Kidney epithelial cell (primary cell): ENCODE results near the gene POLQ. TPM values are rescaled to one million over a fixed set of nuclear protein-coding genes. Genes with fewer than 3 reads are reported as not detected.

ENCODE experiments used
- DNase-seq: peaks from one replicate; pipeline ENCODE4 v3.0.0-alpha.2; 2010; ENCODE audit warnings: low read depth
- H3K27me3 ChIP-seq: 2 replicates; pipeline ENCODE4 v1.6.0; 2011; ENCODE audit warnings: low read length; ENCODE audit not compliant: control insufficient read depth, insufficient read depth
- H3K36me3 ChIP-seq: 2 replicates; pipeline ENCODE4 v1.5.1; 2011; ENCODE audit warnings: low read length; ENCODE audit not compliant: control insufficient read depth, insufficient read depth
- H3K4me3 ChIP-seq: 2 replicates; pipeline ENCODE4 v1.5.1; 2011; ENCODE audit warnings: low read depth, mild to moderate bottlenecking, control low read depth, low read length
- total RNA-seq: library from RNA; depleted of rRNA; stranded (reverse); fragments of >200 nt; gene quantifications from 2 replicates; pipeline ENCODE4 v1.2.3, GENCODE V29; 2015
- TF ChIP-seq, protein P1 (sequence below): IDR thresholded peaks from 2 replicates; pipeline ENCODE4 v1.5.1; 2011; ENCODE audit warnings: mild to moderate bottlenecking, moderate library complexity, low read length, control low read depth, inconsistent platforms; ENCODE audit not compliant: insufficient read depth, poor library complexity, severe bottlenecking

Gene POLQ
- total RNA-seq, 1 donor from 2014 or later: 2.0 TPM

DNA sequence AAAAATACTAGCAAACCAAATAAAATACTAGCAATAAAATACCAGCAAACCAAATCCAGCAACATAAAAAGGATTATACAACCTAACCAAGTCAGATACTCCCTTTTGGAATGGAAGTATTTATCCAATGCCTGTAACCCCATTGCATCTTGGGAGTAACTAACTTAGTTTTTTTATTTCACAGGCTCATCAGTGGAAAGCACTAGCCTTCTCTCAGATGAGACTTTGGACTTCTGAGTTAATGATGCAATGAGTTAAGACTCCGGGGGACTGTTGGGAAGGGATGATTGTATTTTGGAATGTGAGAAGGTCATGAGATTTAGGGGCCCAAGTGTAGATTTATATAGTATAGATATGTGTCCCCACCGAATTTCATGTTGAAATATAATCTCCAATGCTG is 41.2 kb downstream of the POLQ start:
- no peaks in the 10 kb centered on the region for H3K36me3 ChIP-seq
- TF ChIP-seq, protein P1, sequence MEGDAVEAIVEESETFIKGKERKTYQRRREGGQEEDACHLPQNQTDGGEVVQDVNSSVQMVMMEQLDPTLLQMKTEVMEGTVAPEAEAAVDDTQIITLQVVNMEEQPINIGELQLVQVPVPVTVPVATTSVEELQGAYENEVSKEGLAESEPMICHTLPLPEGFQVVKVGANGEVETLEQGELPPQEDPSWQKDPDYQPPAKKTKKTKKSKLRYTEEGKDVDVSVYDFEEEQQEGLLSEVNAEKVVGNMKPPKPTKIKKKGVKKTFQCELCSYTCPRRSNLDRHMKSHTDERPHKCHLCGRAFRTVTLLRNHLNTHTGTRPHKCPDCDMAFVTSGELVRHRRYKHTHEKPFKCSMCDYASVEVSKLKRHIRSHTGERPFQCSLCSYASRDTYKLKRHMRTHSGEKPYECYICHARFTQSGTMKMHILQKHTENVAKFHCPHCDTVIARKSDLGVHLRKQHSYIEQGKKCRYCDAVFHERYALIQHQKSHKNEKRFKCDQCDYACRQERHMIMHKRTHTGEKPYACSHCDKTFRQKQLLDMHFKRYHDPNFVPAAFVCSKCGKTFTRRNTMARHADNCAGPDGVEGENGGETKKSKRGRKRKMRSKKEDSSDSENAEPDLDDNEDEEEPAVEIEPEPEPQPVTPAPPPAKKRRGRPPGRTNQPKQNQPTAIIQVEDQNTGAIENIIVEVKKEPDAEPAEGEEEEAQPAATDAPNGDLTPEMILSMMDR: no peak
- DNase-seq: no peak
- H3K4me3 ChIP-seq: no peak overlapping the region
- no peaks in the 10 kb centered on the region for H3K27me3 ChIP-seq

DNA sequence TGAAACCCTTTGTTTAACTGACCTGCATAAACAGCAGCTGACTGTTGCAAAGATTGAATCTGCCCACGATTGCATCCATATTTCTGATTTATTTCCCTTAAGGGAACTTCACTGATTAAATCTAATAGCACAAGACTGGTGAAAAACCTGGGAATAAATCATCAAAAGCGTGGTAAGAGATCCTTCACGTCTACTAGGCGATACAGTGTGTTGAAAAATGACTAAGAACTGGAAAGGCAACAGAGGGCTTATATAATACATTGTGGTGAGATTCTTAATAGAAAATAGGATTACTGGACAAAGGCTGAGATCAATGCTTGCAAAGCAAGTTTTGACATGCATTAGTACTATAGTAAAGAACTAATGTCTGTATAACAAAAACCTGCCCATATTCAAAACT is 49.0 kb downstream of the POLQ start:
- Histone ChIP-seq H3K27me3 (no peaks in the 10 kb centered on the region), H3K36me3 (no peaks in the 10 kb centered on the region), H3K4me3 (no peak overlapping the region)
- TF ChIP-seq, protein P1: no peak
- DNase-seq: no peak

DNA sequence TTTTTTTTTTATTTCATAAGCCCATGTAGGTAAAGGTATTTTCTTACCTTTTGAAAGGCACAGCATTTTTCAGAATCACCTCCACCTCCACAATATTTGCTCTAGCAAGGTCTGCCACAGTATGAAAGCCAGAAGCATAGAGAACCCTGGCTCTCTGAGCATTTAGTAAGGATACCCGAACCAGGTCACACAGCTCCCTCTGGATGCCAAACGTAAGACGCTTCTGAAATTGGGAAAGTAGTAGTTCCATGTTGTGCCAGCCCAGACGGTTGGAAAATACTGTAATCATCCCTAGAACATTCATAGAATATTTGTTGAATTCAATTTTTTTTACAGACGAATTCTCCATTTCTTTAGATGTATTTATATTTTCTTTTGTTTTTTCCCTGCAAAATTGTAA is 52.4 kb downstream of the POLQ start:
- H3K4me3 ChIP-seq: no peak overlapping the region
- no peaks in the 10 kb centered on the region for H3K36me3 ChIP-seq
- no peak for DNase-seq
- no peaks in the 10 kb centered on the region for H3K27me3 ChIP-seq
- TF ChIP-seq, protein P1: no peak

DNA sequence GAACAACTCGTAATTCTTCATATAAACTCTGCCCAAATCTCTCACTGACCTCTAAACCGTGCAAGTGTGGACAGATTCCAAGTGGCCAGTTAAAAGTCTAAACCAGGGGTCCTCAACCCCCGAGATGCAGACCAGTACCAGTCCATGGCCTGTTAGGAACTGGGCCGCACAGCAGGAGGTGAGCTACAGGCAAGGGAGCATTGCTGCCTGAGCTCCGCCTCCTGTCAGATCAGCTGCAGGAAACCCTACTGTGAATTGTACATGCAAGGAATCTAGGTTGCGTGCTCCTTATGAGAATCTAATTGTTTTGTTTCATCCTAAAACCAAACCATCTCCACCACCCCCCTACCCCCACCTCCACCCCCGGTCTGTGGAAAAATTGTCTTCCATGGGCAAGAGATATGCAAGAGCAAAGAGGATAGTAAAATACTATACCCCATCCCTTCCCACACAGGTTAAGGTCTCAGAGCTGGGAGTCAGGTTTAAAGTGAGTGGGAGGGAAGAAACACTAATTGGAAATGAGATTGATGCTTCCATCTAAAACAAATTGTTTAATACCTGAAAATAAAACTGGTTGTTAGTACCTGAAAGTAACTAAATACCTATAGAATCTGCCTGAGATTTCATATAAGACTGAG is 54.0 kb downstream of the POLQ start:
- DNase-seq: no peak
- no peak overlapping the region for H3K4me3 ChIP-seq
- no peaks in the 10 kb centered on the region for H3K27me3 ChIP-seq
- H3K36me3 ChIP-seq: no peaks in the 10 kb centered on the region
- TF ChIP-seq, protein P1: no peak

DNA sequence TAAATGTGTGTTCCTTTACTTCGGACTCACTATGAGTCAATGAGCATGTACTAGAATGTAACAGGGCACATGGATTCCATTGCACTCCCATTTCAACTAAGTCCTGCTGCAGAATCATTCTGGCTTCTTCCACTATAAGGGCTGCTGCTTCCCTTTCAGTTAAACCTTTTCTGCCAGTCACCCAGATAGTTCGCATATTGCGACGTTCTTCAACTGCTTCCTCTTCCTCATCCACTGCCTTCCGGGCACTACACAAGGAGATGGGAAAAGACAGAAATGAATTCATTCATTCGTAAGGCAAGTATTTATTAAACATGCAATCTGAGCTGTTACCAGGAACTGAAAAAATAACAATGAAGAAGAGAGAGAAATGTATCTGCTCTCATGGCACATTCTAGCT is 55.6 kb downstream of the POLQ start:
- Histone ChIP-seq H3K36me3 (no peaks in the 10 kb centered on the region), H3K4me3 (no peak overlapping the region), H3K27me3 (no peaks in the 10 kb centered on the region)
- TF ChIP-seq, protein P1: no peak
- DNase-seq: no peak

DNA sequence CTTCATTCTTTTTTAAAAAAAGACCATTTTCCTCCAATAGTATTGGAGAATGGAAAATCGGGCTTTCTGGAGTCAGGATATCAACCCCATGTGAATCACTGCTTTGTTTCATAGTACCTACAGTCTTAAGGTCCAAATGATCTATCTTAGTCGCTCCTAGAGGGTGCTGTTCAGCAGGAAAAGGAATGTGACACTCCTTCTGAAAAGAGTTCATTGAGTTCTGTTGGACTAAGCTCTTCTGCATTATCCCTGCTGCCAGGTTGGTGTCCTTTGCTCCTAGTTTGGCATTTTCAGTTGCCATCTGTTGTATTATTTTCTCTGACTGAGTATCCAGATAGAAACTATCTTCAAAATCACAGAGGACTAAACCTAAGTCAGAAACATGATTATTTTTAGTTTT is 57.2 kb downstream of the POLQ start:
- no peak overlapping the region for H3K4me3 ChIP-seq
- no peaks in the 10 kb centered on the region for H3K27me3 ChIP-seq
- H3K36me3 ChIP-seq: no peaks in the 10 kb centered on the region
- TF ChIP-seq, protein P1: no peak
- DNase-seq: no peak
